Measurements from ENCODE around the gene BTN1A1.

DNA sequence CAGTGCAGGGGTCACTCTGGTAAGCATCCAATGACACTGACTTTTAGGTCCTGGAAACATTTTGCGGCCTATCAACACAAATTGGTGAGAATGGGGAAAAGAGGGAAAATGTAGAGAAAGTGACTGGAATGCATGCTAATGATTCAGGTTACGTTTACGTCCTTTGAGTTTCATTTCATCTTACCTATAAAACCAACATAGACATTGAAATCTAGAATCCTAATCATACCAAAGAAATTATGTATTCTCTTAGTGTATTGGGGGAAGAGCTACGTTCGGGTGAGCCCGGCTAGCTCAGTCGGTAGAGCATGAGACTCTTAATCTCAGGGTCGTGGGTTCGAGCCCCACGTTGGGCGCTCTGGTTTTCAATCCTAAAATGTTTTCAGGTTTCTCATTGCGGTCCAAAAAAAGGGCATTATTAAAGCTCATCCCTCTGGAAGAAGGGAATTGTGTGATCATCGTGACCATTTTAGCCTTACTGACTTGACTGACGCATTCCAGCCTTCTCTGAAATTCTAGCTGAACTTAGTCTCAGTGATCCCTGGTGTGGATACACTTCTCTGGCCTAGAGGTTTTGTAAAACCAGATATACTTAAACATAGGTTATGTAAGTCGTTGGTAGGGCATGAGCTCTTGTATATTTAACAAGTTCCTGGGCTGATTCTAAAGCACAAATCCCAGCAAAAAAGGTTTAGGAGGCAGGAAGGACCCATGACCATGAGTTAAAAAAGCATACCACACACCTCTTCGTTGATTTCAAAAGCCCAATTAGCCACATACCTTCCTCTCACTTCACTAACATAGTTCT, 56.4 kb downstream of the BTN1A1 start:
- TF ChIP-seq CTCF (IDR thresholded peaks at IDR 0.05; ENCODE audit: low read depth, low read length, poor library complexity, severe bottlenecking) (no peak), EZH2phosphoT487 (IDR thresholded peaks at IDR 0.05; ENCODE audit: borderline replicate concordance, low read length) (no peak)

Data from DOHH2 (cell line).